HG03442 (cell line): ENCODE measurements around the gene INPP5A.

Experiments
- ATAC-seq: cut with Tn5 transposase; IDR thresholded peaks from one replicate; pipeline ENCODE4 v1.9.1; 2021; ENCODE audit warnings: mild to moderate bottlenecking, moderate library complexity; ENCODE audit not compliant: unreplicated experiment

The INPP5A gene

GRCh38 chr10:132640326-132641125 is 102.9 kb downstream of the INPP5A start:
- no peak for ATAC-seq

GRCh38 chr10:132641401-132641800 is 103.8 kb downstream of the INPP5A start:
- ATAC-seq = no peak

DNA sequence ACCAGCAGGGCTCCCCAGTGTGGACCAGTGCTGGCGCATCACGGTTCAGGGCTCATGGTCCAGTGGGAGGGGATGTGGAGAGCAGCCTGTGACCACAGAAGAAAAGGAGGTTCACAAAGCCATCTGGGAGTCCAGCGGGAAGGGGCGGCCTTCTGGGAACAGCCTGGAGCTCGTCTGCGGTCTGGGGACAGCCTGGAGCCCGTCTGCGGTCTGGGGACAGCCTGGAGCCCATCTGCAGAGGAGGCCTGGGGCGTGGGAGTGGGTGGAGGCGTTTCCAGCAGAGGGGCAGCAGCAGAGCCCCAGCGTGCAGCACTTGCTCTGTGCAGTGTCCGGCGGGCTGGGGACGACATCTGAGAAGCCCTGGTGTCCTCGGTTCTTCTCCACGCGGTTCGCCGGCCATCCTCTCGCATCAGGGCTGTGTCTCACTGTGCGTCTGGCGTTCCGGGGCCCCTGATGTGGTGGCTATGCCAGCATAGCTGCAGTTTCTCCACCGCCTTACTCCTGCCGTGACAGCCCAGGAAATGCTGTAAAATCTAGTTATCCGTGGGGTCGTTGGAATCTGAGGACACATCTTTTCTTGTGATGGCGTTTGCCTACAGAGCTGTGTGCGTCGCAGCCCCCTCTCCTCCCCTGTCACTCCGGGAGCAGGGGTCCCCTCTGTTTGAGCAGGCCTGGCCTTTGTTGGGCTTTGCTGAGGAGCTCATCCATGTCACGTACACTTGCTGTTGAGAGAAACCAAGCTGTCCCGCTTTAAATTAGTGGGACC is 104.6 kb downstream of the INPP5A start:
- ATAC-seq = no peak

- no peak for ATAC-seq
These were observed 105.1 kb downstream of the INPP5A start for GRCh38 chr10:132642732-132643008.

- ATAC-seq = no peak
These were observed 106.3 kb downstream of the INPP5A start for GRCh38 chr10:132643709-132644526.

DNA sequence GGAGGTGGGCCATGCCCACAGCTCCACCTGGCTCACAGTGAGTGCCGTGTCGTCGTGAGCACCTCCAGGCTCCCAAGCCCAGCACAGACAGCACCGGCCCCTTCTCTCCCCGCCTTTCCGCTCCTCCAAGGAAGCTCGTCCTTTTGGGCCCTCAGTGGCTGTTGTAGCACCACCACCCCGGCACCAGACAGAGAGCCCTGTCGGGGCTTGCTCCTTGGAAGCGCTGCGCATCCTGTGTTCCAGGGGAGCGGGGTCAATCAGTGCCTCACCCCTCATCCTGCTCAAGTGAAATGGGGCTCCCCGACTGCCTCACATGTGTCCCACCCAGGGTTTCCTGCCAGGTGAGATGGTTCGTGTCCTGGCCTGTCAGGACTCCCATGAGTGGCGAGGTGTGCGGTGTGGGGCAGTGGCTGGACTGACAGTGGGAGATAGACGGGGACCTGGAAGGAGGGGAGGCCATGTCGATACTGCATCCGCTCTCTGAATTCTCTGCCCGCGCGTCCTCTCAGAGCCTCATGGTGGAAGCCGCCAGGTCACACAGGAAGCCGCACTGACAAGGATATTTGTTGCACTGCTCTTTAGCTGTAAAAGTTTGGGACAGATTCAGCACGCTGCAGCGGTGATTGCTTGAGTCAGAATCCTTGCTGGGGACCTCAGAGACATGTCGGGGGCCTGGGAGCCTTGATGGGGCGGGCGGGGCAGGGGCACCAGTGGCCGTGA is 107.1 kb downstream of the INPP5A start:
- ATAC-seq = no peak

GRCh38 chr10:132645247-132645530 is 107.6 kb downstream of the INPP5A start:
- ATAC-seq = no peak

- no peak for ATAC-seq
These were observed 108.2 kb downstream of the INPP5A start for GRCh38 chr10:132645630-132646442.

- no peak for ATAC-seq
These were observed 109.0 kb downstream of the INPP5A start for GRCh38 chr10:132646443-132647097.

- no peak for ATAC-seq
These were observed 109.8 kb downstream of the INPP5A start for GRCh38 chr10:132647424-132647823.

DNA sequence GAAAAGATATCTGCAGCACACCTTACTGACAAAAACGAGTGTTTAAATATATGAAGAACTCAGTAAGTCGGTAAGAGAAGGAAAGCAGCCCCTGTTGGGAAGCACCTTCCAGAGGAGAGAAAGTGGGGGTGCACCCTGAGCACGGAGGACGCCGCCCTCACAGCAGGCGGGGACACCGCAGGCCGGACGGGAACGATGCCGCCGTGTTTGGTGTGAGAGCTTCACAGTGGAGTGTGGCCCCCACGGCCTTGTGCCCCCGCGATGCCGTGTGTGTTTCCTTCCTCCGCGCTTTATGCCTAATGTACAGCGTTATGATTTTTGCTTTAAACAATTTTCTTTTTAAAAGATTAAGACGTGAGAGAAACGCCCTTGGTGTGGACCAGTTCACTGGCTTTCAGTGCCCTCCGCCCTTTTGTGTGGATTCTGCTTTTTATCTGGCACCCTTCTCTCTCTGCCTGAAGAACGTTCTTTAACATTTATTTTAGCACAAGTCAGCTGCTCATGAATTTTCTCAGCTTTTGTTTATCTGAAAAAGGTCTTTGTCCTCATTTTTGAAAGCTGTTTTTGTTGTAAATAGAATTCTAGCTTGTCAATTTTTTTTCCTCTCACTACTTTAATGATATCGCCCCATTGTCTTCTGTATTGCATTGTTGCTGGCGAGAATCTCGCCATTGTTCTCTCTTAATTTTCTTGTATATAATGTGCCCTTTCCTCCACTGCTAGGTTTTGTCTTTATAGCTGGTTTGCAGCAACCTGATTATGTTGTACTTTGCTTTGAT is 110.7 kb downstream of the INPP5A start:
- no peak for ATAC-seq

- no peak for ATAC-seq
These were observed 111.4 kb downstream of the INPP5A start for GRCh38 chr10:132648851-132649528.

DNA sequence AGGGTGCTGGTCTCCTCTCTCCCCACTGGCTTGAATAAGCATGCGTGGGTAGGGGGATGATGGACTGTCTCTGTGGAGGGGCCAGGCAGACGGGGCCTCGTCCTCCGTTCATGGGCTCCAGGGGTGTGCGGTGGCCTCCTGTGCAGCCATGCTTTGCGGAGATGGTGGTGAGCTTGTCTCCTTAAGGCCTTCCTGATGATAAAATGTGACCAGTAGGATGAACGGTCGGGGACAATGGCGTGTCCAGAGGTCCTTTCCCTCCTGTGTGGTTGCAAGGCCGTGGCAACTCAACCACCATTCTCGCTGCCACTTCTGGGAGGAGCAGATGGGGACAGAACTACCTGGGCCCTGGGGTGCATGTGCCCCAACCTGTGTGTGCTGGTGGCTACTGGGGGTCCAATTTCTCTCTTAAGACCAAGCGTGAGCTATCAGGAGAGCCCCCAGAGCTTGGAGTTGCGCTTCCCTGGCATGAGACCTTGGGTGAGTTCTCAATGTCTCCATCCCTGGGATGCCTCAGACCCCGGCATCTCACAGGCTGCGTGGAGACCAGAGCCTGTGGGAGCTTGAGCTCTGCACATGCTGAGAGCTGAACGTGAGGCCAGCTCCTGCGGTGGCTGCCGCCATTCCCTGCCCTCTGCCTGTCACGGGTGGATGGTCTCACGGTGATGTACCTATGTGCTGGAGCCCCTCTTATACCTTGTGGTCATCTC is 112.2 kb downstream of the INPP5A start:
- ATAC-seq = no peak

- no peak for ATAC-seq
These were observed 113.1 kb downstream of the INPP5A start for GRCh38 chr10:132650611-132651250.

DNA sequence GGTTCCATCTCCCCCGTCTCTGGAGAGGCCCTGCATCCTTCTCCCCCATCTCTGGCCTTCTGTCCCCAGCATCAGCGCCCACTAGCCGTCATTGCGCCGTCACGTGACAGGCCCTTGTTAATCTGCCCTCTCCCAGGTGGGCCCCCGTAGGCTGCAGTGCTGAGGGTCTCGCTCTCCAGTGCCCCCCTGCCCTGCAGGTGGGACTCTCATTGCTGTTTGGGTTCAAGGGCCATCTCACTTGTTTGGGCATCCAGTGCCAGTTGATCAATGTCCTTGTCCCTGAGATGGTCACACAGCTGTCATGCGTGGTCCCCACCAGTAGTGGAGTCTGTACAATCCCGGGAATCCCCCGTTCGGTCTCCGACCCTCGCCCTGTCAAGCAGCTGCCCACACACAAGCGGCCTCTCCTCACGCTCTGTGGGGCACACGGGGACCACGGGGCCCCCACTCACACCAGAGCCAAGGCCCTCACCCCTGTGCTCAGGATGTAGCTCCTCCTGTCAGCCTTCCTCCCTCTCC is 114.0 kb downstream of the INPP5A start:
- ATAC-seq = no peak

DNA sequence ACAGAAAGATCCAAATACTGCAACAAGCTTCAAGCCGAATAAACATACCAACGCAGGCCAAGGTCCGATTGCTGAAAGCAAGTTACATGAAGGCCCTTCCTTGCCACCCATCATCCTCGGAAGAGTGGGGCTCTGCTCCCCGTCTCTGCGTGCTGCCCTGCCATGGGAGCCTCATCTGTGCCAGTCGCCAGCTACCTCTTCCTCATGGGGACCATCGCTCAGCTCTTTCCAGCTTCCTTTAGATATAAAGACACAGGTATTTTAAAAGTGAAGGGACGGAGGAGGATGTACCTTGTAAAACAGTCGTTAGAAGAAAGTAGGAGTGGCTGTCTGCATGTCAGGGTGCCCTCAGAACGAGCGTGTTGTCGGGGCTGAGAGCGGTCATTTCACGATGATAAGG is 114.9 kb downstream of the INPP5A start:
- no peak for ATAC-seq

- ATAC-seq = no peak
These were observed 115.5 kb downstream of the INPP5A start for GRCh38 chr10:132652936-132653590.
